Lower lobe of right lung (tissue), 2 donors: ENCODE results near the gene SEZ6. TPM values are rescaled to one million over a fixed set of nuclear protein-coding genes. Genes with fewer than 3 reads are reported as not detected.

Experiments used
- ATAC-seq, 2 donors: fragments of 200-7000 bp; cut with Tn5 transposase; one replicate each; pipeline ENCODE4 v1.9.1; 2020 to 2022; ENCODE audit warnings: mild to moderate bottlenecking in 2 of 2, moderate library complexity in 2 of 2
- DNase-seq: peaks from one replicate; pipeline ENCODE4 v3.0.0-alpha.2; 2020
- H3K27ac ChIP-seq: fragments of 200-600 bp; one replicate; pipeline ENCODE4 v1.8.0; 2022
- H3K27me3 ChIP-seq: fragments of 200-600 bp; one replicate; pipeline ENCODE4 v1.8.0; 2022; ENCODE audit warnings: low read depth
- H3K36me3 ChIP-seq: fragments of 200-600 bp; one replicate; pipeline ENCODE4 v1.8.0; 2022; ENCODE audit warnings: mild to moderate bottlenecking
- H3K4me1 ChIP-seq: fragments of 200-600 bp; one replicate; pipeline ENCODE4 v1.8.0; 2022
- H3K4me3 ChIP-seq: fragments of 200-600 bp; one replicate; pipeline ENCODE4 v1.8.0; 2022; ENCODE audit warnings: mild to moderate bottlenecking
- H3K9me3 ChIP-seq: fragments of 200-600 bp; one replicate; pipeline ENCODE4 v1.8.0; 2022
- CTCF ChIP-seq: fragments of 200-600 bp; IDR thresholded peaks from one replicate; pipeline ENCODE4 v1.8.0; 2022; ENCODE audit warnings: antibody characterized with exemption, mild to moderate bottlenecking
- intact Hi-C: fragments of 100-400 bp; cut with DNase I; formaldehyde crosslinking; loops from one replicate; pipeline ENCODE4 v1.11.0; 2022
- total RNA-seq: library from RNA; stranded (reverse); fragmentation: NEBNext Ultra II Directional; extraction: Animal tissue kit (Norgen Biotek cat#: 25700); gene quantifications from one replicate; pipeline ENCODE4 v1.2.1, GENCODE V29; 2021
- donor health status: DM: no; HTN: yes; CAD: no; lungs with severe emphysema.

The SEZ6 gene
- total RNA-seq, 1 donor from 2014 or later: not detected

DNA sequence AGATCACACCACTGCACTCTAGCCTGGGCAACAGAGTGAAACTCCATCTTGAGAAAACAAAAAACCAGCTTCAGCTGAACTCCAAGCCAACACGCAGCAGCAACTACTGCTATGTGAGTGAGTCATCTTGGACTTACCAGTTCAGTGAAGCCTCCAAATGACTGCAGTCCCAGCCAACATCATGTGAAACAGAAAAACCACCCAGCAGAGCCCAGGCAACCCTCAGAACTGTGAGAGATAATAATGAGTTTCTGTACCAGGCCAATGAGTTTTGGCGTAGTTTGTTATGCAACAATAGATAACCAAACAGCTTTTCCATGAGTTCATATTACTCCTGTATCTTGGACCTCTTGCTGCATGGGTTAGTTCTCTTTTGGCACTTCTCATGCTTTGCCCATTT lies 77.8 kb downstream of the SEZ6 start:
- intact Hi-C loops: no loop called here
- H3K4me1 ChIP-seq: peaks cover 28% of the 10 kb centered on the region
- H3K4me3 ChIP-seq: no peak overlapping the region
- ATAC-seq: no peak
- H3K27me3 ChIP-seq: no peaks in the 10 kb centered on the region
- no peak for DNase-seq
- no peaks in the 10 kb centered on the region for H3K9me3 ChIP-seq
- peaks cover 39% of the 10 kb centered on the region for H3K36me3 ChIP-seq
- TF ChIP-seq CTCF: no peak
- H3K27ac ChIP-seq: no peak overlapping the region

DNA sequence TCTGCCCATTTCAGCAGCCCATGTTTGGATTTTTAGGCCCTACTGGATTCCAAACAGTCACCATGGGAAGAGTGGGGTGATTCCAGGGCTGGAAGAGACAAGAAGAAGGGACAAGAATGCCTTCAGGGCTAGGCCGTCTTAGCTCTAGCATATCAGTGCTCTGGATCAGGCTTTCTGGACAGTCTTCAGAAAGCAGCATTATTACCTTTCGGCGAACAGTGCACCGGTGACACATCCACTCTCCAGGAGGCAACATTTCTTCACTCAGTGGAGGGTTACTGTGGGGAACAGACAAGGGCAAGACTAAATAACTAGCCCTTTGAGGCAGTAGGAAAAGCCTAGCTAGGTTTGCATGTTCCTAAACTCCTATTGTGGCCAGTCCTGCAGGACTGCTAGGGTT lies 79.0 kb downstream of the SEZ6 start:
- no peak for DNase-seq
- H3K4me3 ChIP-seq: no peak overlapping the region
- peaks cover 52% of the 10 kb centered on the region for H3K36me3 ChIP-seq
- intact Hi-C loops: no loop called here
- H3K4me1 ChIP-seq: peaks cover 28% of the 10 kb centered on the region
- H3K27ac ChIP-seq: peak overlapping the region; percentile 70
- no peaks in the 10 kb centered on the region for H3K27me3 ChIP-seq
- no peaks in the 10 kb centered on the region for H3K9me3 ChIP-seq
- TF ChIP-seq CTCF: no peak
- no peak for ATAC-seq

- H3K27me3 ChIP-seq: no peaks in the 10 kb centered on the region
- no peak for TF ChIP-seq CTCF
- no peak overlapping the region for H3K4me3 ChIP-seq
- H3K9me3 ChIP-seq: no peaks in the 10 kb centered on the region
- DNase-seq (no peak), ATAC-seq (no peak)
- H3K27ac ChIP-seq: peak overlapping the region; percentile 70
- peaks cover 56% of the 10 kb centered on the region for H3K36me3 ChIP-seq
- H3K4me1 ChIP-seq: peaks cover 28% of the 10 kb centered on the region
- intact Hi-C loops: no loop called here
Measured at GRCh38 chr17:28926366-28926765, 79.5 kb downstream of the SEZ6 start.

DNA sequence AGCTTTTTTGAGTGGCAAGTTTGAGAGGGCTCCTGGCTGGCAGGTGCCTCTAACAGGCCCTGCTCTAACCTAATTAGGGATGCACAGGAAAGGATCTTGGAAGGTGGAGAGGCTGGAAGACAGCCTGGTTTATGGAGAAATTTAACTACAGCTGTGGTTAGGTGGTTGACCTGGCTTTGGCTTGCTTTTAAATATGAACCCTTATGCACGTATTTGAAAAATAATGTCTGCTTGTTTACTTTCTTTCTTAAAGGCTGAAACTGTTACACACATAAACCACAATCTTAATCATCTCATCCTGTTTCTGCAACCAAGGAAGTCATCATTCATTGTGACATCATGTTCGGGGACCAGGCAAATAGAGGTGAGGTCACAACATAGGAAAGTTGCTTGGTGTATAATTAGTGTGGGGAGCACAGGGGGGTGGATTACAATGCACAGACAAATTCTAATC lies 79.9 kb downstream of the SEZ6 start:
- Histone ChIP-seq H3K27ac (peak overlapping the region; percentile 70), H3K9me3 (no peaks in the 10 kb centered on the region), H3K27me3 (no peaks in the 10 kb centered on the region), H3K4me3 (no peak overlapping the region), H3K36me3 (peaks cover 61% of the 10 kb centered on the region), H3K4me1 (peaks cover 28% of the 10 kb centered on the region)
- ATAC-seq: peak; percentile 84
- no peak for TF ChIP-seq CTCF
- no peak for DNase-seq
- intact Hi-C loops: no loop called here

DNA sequence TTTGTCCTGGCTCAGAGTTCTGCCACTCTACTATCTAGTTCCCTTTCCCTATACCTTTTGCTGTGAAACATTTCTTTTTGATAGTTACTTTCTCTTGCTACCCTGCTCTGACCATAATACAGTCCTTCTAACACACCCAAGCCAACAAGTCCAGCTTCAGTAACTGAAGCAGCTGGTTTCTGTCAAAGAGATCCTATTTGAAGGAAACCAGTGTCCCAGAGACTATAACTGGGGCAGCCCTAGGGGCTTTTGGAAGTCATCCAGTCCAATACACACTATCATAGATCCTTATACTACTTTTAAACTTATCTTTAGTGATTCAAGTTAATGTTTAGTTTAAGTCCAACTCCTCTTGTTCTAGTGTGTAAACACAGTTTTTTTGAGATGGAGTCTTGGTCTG lies 85.6 kb downstream of the SEZ6 start:
- Histone ChIP-seq H3K27ac (no peak overlapping the region), H3K27me3 (no peaks in the 10 kb centered on the region), H3K4me3 (no peak overlapping the region), H3K9me3 (no peaks in the 10 kb centered on the region), H3K36me3 (peaks cover 100% of the 10 kb centered on the region), H3K4me1 (peaks cover 4% of the 10 kb centered on the region)
- DNase-seq (no peak), ATAC-seq (no peak)
- no peak for TF ChIP-seq CTCF
- intact Hi-C loops: no loop called here

DNA sequence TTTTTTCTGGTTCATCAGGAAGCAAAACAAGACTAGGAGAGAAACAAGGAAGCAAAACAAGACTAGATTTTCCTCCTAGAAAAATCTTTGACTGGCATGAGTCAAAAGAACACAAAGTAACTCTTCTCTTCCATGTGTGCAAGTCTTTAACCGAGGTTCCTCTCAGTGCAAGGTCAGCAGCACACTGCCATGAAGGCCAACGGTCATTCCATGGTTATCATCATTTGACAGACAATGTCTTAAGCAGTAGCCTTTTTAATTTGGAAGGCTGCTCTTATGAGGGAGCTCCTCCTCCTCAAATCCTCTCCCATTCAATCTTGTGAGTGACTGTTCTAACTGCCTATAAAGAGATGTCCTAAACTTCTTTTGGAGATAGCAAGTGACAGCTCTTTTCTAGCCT lies 87.5 kb downstream of the SEZ6 start:
- no peak for TF ChIP-seq CTCF
- Histone ChIP-seq H3K4me3 (no peak overlapping the region), H3K27me3 (no peaks in the 10 kb centered on the region), H3K9me3 (no peaks in the 10 kb centered on the region), H3K27ac (no peak overlapping the region), H3K4me1 (no peaks in the 10 kb centered on the region), H3K36me3 (peaks cover 99% of the 10 kb centered on the region)
- ATAC-seq (no peak), DNase-seq (no peak)
- intact Hi-C loops: loop anchor here (10.0 kb wide), 1 partner anchor 153 kb away; no protein-coding TSS in a partner anchor
